ENCODE measurements around the gene HLA-A.

GRCh38 chr6:29977425-29977727, 35.0 kb downstream of the HLA-A start:
- TF ChIP-seq, protein P1, sequence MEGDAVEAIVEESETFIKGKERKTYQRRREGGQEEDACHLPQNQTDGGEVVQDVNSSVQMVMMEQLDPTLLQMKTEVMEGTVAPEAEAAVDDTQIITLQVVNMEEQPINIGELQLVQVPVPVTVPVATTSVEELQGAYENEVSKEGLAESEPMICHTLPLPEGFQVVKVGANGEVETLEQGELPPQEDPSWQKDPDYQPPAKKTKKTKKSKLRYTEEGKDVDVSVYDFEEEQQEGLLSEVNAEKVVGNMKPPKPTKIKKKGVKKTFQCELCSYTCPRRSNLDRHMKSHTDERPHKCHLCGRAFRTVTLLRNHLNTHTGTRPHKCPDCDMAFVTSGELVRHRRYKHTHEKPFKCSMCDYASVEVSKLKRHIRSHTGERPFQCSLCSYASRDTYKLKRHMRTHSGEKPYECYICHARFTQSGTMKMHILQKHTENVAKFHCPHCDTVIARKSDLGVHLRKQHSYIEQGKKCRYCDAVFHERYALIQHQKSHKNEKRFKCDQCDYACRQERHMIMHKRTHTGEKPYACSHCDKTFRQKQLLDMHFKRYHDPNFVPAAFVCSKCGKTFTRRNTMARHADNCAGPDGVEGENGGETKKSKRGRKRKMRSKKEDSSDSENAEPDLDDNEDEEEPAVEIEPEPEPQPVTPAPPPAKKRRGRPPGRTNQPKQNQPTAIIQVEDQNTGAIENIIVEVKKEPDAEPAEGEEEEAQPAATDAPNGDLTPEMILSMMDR (IDR thresholded peaks at IDR 0.05): no peak
- TF ChIP-seq POLR2AphosphoS5 (IDR thresholded peaks at IDR 0.05; ENCODE audit: insufficient read depth in 1 of 2, low read depth in 1 of 2): no peak
